DMS114 treated with DMSO at 0.1 percent for 48 hours (cell line): ENCODE data around the gene ROCK2.

Experiments used
- DNase-seq: peaks from one replicate; lab custom pipeline; 2025; ENCODE audit not compliant: unreplicated experiment; lab: John Stamatoyannopoulos, UW

ROCK2 gene

GRCh38 chr2:11312770-11313471 is 31.5 kb downstream of the ROCK2 start:
- no peak for DNase-seq

- no peak for DNase-seq
These were observed 32.9 kb downstream of the ROCK2 start for GRCh38 chr2:11311543-11311942.

- DNase-seq: no peak
These were observed 34.2 kb downstream of the ROCK2 start for GRCh38 chr2:11310212-11310611.

GRCh38 chr2:11309706-11310105 is 34.7 kb downstream of the ROCK2 start:
- no peak for DNase-seq

- DNase-seq: no peak
These were observed 36.5 kb downstream of the ROCK2 start for GRCh38 chr2:11307764-11308415.

- no peak for DNase-seq
These were observed 38.5 kb downstream of the ROCK2 start for GRCh38 chr2:11305958-11306357.

- DNase-seq: no peak
These were observed 39.1 kb downstream of the ROCK2 start for GRCh38 chr2:11305338-11305737.

GRCh38 chr2:11304476-11304875 is 40.0 kb downstream of the ROCK2 start:
- no peak for DNase-seq

- DNase-seq: no peak
These were observed 41.0 kb downstream of the ROCK2 start for GRCh38 chr2:11303290-11304013.

- no peak for DNase-seq
These were observed 45.0 kb downstream of the ROCK2 start for GRCh38 chr2:11299439-11299838.

GRCh38 chr2:11298592-11298991 is 45.8 kb downstream of the ROCK2 start:
- DNase-seq: no peak

- DNase-seq: no peak
These were observed 48.0 kb downstream of the ROCK2 start for GRCh38 chr2:11296401-11296800.

- DNase-seq: no peak
These were observed 51.8 kb downstream of the ROCK2 start for GRCh38 chr2:11292464-11293255.

GRCh38 chr2:11290713-11291112 is 53.7 kb downstream of the ROCK2 start:
- DNase-seq: no peak

- DNase-seq: no peak
These were observed 54.2 kb downstream of the ROCK2 start for GRCh38 chr2:11290211-11290610.

GRCh38 chr2:11288431-11288830 is 56.0 kb downstream of the ROCK2 start:
- no peak for DNase-seq

- no peak for DNase-seq
These were observed 57.7 kb downstream of the ROCK2 start for GRCh38 chr2:11286749-11287148.

- no peak for DNase-seq
These were observed 58.1 kb downstream of the ROCK2 start for GRCh38 chr2:11286323-11286722.

GRCh38 chr2:11285499-11285898 is 58.9 kb downstream of the ROCK2 start:
- DNase-seq: no peak

- DNase-seq: no peak
These were observed 63.2 kb downstream of the ROCK2 start for GRCh38 chr2:11281186-11281585.

- DNase-seq: no peak
These were observed 63.7 kb downstream of the ROCK2 start for GRCh38 chr2:11280713-11281112.
